ENCODE results near the gene NHLRC4.

DNA sequence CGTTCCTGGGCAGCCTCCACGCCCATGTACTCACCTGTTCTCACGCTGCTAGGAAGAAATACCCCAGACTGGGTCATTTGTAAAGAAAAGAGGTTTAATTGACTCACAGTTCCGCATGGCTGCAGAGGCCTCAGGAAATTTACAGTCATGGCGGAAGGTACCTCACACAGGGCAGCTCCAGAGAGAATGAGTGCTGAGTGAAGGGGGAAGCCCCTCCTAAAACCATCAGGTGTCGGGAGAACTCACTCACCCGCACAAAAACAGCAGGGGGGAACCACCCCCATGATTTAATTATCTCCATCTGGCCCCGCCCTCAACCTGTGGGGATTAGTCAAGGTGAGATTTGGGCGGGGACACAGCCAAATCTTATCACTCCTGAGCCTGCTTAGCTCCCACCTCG is 41.2 kb downstream of the NHLRC4 start:
- TF ChIP-seq, protein P1, sequence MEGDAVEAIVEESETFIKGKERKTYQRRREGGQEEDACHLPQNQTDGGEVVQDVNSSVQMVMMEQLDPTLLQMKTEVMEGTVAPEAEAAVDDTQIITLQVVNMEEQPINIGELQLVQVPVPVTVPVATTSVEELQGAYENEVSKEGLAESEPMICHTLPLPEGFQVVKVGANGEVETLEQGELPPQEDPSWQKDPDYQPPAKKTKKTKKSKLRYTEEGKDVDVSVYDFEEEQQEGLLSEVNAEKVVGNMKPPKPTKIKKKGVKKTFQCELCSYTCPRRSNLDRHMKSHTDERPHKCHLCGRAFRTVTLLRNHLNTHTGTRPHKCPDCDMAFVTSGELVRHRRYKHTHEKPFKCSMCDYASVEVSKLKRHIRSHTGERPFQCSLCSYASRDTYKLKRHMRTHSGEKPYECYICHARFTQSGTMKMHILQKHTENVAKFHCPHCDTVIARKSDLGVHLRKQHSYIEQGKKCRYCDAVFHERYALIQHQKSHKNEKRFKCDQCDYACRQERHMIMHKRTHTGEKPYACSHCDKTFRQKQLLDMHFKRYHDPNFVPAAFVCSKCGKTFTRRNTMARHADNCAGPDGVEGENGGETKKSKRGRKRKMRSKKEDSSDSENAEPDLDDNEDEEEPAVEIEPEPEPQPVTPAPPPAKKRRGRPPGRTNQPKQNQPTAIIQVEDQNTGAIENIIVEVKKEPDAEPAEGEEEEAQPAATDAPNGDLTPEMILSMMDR (IDR thresholded peaks at IDR 0.05): no peak
- no peak for TF ChIP-seq POLR2A (IDR thresholded peaks at IDR 0.05)
